ENCODE data around the gene SORCS2. TPM values are rescaled to one million over a fixed set of nuclear protein-coding genes. Genes with fewer than 3 reads are reported as not detected.

The SORCS2 gene
- total RNA-seq, 1 experiment from 2014 or later: not detected

DNA sequence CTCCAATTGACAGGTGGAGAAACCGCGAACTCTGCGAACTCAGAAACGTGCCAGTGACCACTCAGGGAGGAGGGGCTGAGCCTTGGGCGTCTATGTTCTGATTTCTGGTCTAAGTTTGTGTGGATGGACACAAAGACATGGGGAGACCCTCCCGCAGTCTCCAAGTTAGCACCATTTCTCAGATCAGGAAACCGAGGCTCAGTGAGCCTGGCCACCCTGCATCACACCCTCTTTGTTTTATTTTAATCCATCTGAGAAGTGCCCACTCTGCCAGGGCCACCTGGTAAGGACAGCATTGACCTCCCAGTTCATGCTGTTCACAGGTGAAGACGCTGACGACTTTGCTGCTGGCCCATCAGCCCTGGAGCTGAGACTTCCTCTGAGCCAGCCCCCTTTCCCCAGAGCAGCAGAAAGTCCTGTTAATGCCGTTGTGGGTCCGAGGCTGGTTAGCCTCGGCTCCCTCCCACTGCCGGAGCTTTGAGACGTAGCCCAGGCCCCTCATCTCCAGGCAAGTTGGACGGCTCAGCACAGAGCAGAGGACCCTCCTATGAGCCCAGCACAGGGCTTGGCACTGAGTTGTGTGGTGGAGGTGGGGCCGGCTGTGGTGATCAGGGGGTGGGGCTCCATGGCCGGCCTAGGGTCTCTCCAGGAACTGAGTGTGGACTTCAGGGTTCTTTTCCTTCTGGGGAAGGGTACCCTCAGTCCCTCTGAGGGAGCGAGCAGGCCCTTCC lies 198.7 kb downstream of the SORCS2 start:
- no peak for DNase-seq
- Mint-ChIP-seq H3K27ac (ENCODE audit: unreplicated experiment) (no peak overlapping the region), H3K4me3 (ENCODE audit: low read depth, unreplicated experiment) (no peak overlapping the region), H3K36me3 (ENCODE audit: insufficient read depth, unreplicated experiment) (no peaks in the 10 kb centered on the region), H3K27me3 (ENCODE audit: unreplicated experiment) (peaks cover 61% of the 10 kb centered on the region), H3K9me3 (ENCODE audit: low read depth, unreplicated experiment) (no peaks in the 10 kb centered on the region), H3K4me1 (ENCODE audit: low read depth, unreplicated experiment) (no peaks in the 10 kb centered on the region)
- CTCF ChIA-PET: no interaction called here
- no TSS peak for BruUV-seq (replicated peaks)
- TF ChIP-seq, protein P1, sequence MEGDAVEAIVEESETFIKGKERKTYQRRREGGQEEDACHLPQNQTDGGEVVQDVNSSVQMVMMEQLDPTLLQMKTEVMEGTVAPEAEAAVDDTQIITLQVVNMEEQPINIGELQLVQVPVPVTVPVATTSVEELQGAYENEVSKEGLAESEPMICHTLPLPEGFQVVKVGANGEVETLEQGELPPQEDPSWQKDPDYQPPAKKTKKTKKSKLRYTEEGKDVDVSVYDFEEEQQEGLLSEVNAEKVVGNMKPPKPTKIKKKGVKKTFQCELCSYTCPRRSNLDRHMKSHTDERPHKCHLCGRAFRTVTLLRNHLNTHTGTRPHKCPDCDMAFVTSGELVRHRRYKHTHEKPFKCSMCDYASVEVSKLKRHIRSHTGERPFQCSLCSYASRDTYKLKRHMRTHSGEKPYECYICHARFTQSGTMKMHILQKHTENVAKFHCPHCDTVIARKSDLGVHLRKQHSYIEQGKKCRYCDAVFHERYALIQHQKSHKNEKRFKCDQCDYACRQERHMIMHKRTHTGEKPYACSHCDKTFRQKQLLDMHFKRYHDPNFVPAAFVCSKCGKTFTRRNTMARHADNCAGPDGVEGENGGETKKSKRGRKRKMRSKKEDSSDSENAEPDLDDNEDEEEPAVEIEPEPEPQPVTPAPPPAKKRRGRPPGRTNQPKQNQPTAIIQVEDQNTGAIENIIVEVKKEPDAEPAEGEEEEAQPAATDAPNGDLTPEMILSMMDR (IDR thresholded peaks at IDR 0.05; ENCODE audit: unreplicated experiment): no peak
- intact Hi-C loops (cut with micrococcal nuclease; ENCODE audit: unreplicated experiment): no loop called here

GRCh38 chr4:7391637-7392437 lies 199.5 kb downstream of the SORCS2 start:
- Mint-ChIP-seq H3K27ac (ENCODE audit: unreplicated experiment) (no peak overlapping the region), H3K4me3 (ENCODE audit: low read depth, unreplicated experiment) (no peak overlapping the region), H3K36me3 (ENCODE audit: insufficient read depth, unreplicated experiment) (no peaks in the 10 kb centered on the region), H3K27me3 (ENCODE audit: unreplicated experiment) (peaks cover 66% of the 10 kb centered on the region), H3K9me3 (ENCODE audit: low read depth, unreplicated experiment) (no peaks in the 10 kb centered on the region), H3K4me1 (ENCODE audit: low read depth, unreplicated experiment) (no peaks in the 10 kb centered on the region)
- no TSS peak for BruUV-seq (replicated peaks)
- intact Hi-C loops (cut with micrococcal nuclease; ENCODE audit: unreplicated experiment): no loop called here
- no peak for DNase-seq
- TF ChIP-seq, protein P1 (IDR thresholded peaks at IDR 0.05; ENCODE audit: unreplicated experiment): no peak
- CTCF ChIA-PET: interaction anchor here (0.7 kb wide), 1 partner anchor 776 kb away, joined by 4 read pairs; no protein-coding TSS in a partner anchor

GRCh38 chr4:7392438-7393421 lies 200.4 kb downstream of the SORCS2 start:
- TF ChIP-seq, protein P1 (IDR thresholded peaks at IDR 0.05; ENCODE audit: unreplicated experiment): no peak
- no TSS peak for BruUV-seq (replicated peaks)
- H3K4me3 Mint-ChIP-seq (ENCODE audit: low read depth, unreplicated experiment): no peak overlapping the region
- H3K4me1 Mint-ChIP-seq (ENCODE audit: low read depth, unreplicated experiment): no peaks in the 10 kb centered on the region
- CTCF ChIA-PET: interaction anchor here (0.7 kb wide), 1 partner anchor 775 kb away, joined by 4 read pairs; no protein-coding TSS in a partner anchor
- intact Hi-C loops (cut with micrococcal nuclease; ENCODE audit: unreplicated experiment): no loop called here
- DNase-seq: no peak
- no peaks in the 10 kb centered on the region for H3K9me3 Mint-ChIP-seq (ENCODE audit: low read depth, unreplicated experiment)
- no peak overlapping the region for H3K27ac Mint-ChIP-seq (ENCODE audit: unreplicated experiment)
- peaks cover 74% of the 10 kb centered on the region for H3K27me3 Mint-ChIP-seq (ENCODE audit: unreplicated experiment)
- no peaks in the 10 kb centered on the region for H3K36me3 Mint-ChIP-seq (ENCODE audit: insufficient read depth, unreplicated experiment)
